GM19239 (cell line): ENCODE measurements around the gene CCT6A.
"Not testable (repeated sequence)": the region's sequence is repeated elsewhere in the genome, so short reads cannot be mapped to it uniquely, and the experiment has no call there.

Experiments
- DNase-seq: peaks from one replicate; pipeline ENCODE4 v3.0.0; 2011; ENCODE audit warnings: low spot score; ENCODE audit not compliant: insufficient read length
- FAIRE-seq: peaks from 2 replicates; lab custom pipeline; 2011; peaks lifted over from hg19 to GRCh38; lab: Jason Lieb, UNC

CCT6A gene

GRCh38 chr7:56051339-56052191, at the start of gene CCT6A, which contains the start of gene PSPH:
Gene CCT6A, plus strand, starts transcription at chr7:56051765. Its CDS starts 84 bp downstream, at chr7:56051849.
Gene PSPH, minus strand, starts transcription at chr7:56051444. Its CDS starts 30,232 bp downstream, at chr7:56021212.
- FAIRE-seq (peak; percentile 85), DNase-seq (peak; percentile 84)

- DNase-seq = no peak
- no peak for FAIRE-seq
These were observed 47.8 kb upstream of the CCT6A start for GRCh38 chr7:56003749-56004148.

GRCh38 chr7:56007167-56007652, 44.4 kb upstream of the CCT6A start:
- no peak for FAIRE-seq
- DNase-seq = no peak

- FAIRE-seq = no peak
These were observed 43.7 kb upstream of the CCT6A start for GRCh38 chr7:56007891-56008290.

GRCh38 chr7:56009695-56010094, 41.9 kb upstream of the CCT6A start:
- DNase-seq (no peak), FAIRE-seq (no peak)

More at GRCh38 chr7:56007891-56008290, 43.7 kb upstream of the CCT6A start:
- no peak for DNase-seq

GRCh38 chr7:56017015-56017414, 34.5 kb upstream of the CCT6A start:
- not testable (repeated sequence) for FAIRE-seq

GRCh38 chr7:56019501-56019900, 32.1 kb upstream of the CCT6A start:
- FAIRE-seq (no peak), DNase-seq (no peak)

More at GRCh38 chr7:56017015-56017414, 34.5 kb upstream of the CCT6A start:
- not testable (repeated sequence) for DNase-seq

GRCh38 chr7:56023500-56023899, 28.1 kb upstream of the CCT6A start:
- no peak for FAIRE-seq
- DNase-seq = no peak

GRCh38 chr7:56026538-56026937, 25.0 kb upstream of the CCT6A start:
- no peak for FAIRE-seq
- DNase-seq = no peak

GRCh38 chr7:56028942-56029630, 22.5 kb upstream of the CCT6A start:
- no peak for DNase-seq
- no peak for FAIRE-seq

- DNase-seq = no peak
- FAIRE-seq = no peak
These were observed 21.2 kb upstream of the CCT6A start for GRCh38 chr7:56030340-56030739.

GRCh38 chr7:56031556-56031955, 20.0 kb upstream of the CCT6A start:
- not testable (repeated sequence) for FAIRE-seq, DNase-seq

GRCh38 chr7:56032578-56032977, 19.0 kb upstream of the CCT6A start:
- DNase-seq, FAIRE-seq: not testable (repeated sequence)

- DNase-seq (peak; percentile 73), FAIRE-seq (peak; percentile 94)
These were observed 17.7 kb upstream of the CCT6A start for GRCh38 chr7:56033671-56034432.

GRCh38 chr7:56040730-56041129, 10.8 kb upstream of the CCT6A start:
- DNase-seq (no peak), FAIRE-seq (no peak)

- FAIRE-seq, DNase-seq: not testable (repeated sequence)
These were observed 5.8 kb upstream of the CCT6A start for GRCh38 chr7:56045758-56046157.

- FAIRE-seq = no peak
These were observed 4.7 kb upstream of the CCT6A start for GRCh38 chr7:56046721-56047445.

GRCh38 chr7:56047446-56048116, 4.0 kb upstream of the CCT6A start:
- not testable (repeated sequence) for FAIRE-seq, DNase-seq

More at GRCh38 chr7:56046721-56047445, 4.7 kb upstream of the CCT6A start:
- no peak for DNase-seq

- DNase-seq (no peak), FAIRE-seq (no peak)
These were observed 3.3 kb upstream of the CCT6A start for GRCh38 chr7:56048245-56048644.
